ENCODE results near the gene HECTD1.
"Not testable (repeated sequence)": the region's sequence is repeated elsewhere in the genome, so short reads cannot be mapped to it uniquely, and the experiment has no call there.

Gene HECTD1

GRCh38 chr14:31090883-31091764 is 116.5 kb downstream of the HECTD1 start:
- Histone ChIP-seq H3K27me3 (ENCODE audit: insufficient read depth, poor library complexity, severe bottlenecking) (no peaks in the 10 kb centered on the region), H3K9me3 (ENCODE audit: severe bottlenecking) (no peaks in the 10 kb centered on the region), H3K4me3 (ENCODE audit: severe bottlenecking) (no peak overlapping the region), H3K36me3 (ENCODE audit: low read depth) (no peaks in the 10 kb centered on the region), H3K4me1 (ENCODE audit: insufficient read depth, poor library complexity, severe bottlenecking) (peaks cover 11% of the 10 kb centered on the region), H3K27ac (ENCODE audit: poor library complexity, severe bottlenecking) (peak overlapping the region; percentile 30)
- TF ChIP-seq CTCF (IDR thresholded peaks at IDR 0.05; ENCODE audit: poor library complexity, severe bottlenecking) = no peak
- ATAC-seq (ENCODE audit: low read depth) (peak; percentile 96), DNase-seq (ENCODE audit: low spot score) (no peak)

- not testable (repeated sequence) for H3K36me3 ChIP-seq (ENCODE audit: low read depth); DNase-seq (ENCODE audit: low spot score); H3K27ac ChIP-seq (ENCODE audit: poor library complexity, severe bottlenecking); H3K4me3 ChIP-seq (ENCODE audit: severe bottlenecking); H3K9me3 ChIP-seq (ENCODE audit: severe bottlenecking); ATAC-seq (ENCODE audit: low read depth); H3K27me3 ChIP-seq (ENCODE audit: insufficient read depth, poor library complexity, severe bottlenecking)
- peaks cover 11% of the 10 kb centered on the region for H3K4me1 ChIP-seq (ENCODE audit: insufficient read depth, poor library complexity, severe bottlenecking)
Measured at GRCh38 chr14:31086466-31086865, 121.1 kb downstream of the HECTD1 start.

- no peak for TF ChIP-seq CTCF (IDR thresholded peaks at IDR 0.05; ENCODE audit: poor library complexity, severe bottlenecking)
- no peak overlapping the region for H3K27ac ChIP-seq (ENCODE audit: poor library complexity, severe bottlenecking)
- H3K4me3 ChIP-seq (ENCODE audit: severe bottlenecking) = no peak overlapping the region
- DNase-seq (ENCODE audit: low spot score) = no peak
- no peak for ATAC-seq (ENCODE audit: low read depth)
- peaks cover 5% of the 10 kb centered on the region for H3K4me1 ChIP-seq (ENCODE audit: insufficient read depth, poor library complexity, severe bottlenecking)
- H3K36me3 ChIP-seq (ENCODE audit: low read depth) = no peaks in the 10 kb centered on the region
- H3K9me3 ChIP-seq (ENCODE audit: severe bottlenecking) = no peaks in the 10 kb centered on the region
- H3K27me3 ChIP-seq (ENCODE audit: insufficient read depth, poor library complexity, severe bottlenecking) = no peaks in the 10 kb centered on the region
Measured at GRCh38 chr14:31085027-31085426, 122.6 kb downstream of the HECTD1 start.

GRCh38 chr14:31084385-31084784 is 123.2 kb downstream of the HECTD1 start:
- no peak overlapping the region for H3K27ac ChIP-seq (ENCODE audit: poor library complexity, severe bottlenecking)
- no peaks in the 10 kb centered on the region for H3K36me3 ChIP-seq (ENCODE audit: low read depth)
- H3K27me3 ChIP-seq (ENCODE audit: insufficient read depth, poor library complexity, severe bottlenecking) = no peaks in the 10 kb centered on the region
- DNase-seq (ENCODE audit: low spot score) (no peak), ATAC-seq (ENCODE audit: low read depth) (no peak)
- H3K9me3 ChIP-seq (ENCODE audit: severe bottlenecking) = no peaks in the 10 kb centered on the region
- H3K4me1 ChIP-seq (ENCODE audit: insufficient read depth, poor library complexity, severe bottlenecking) = peaks cover 11% of the 10 kb centered on the region
- no peak overlapping the region for H3K4me3 ChIP-seq (ENCODE audit: severe bottlenecking)
- TF ChIP-seq CTCF (IDR thresholded peaks at IDR 0.05; ENCODE audit: poor library complexity, severe bottlenecking) = peak; percentile 16

GRCh38 chr14:31083781-31084180 is 123.8 kb downstream of the HECTD1 start:
- Histone ChIP-seq H3K27ac (ENCODE audit: poor library complexity, severe bottlenecking) (no peak overlapping the region), H3K4me1 (ENCODE audit: insufficient read depth, poor library complexity, severe bottlenecking) (peaks cover 11% of the 10 kb centered on the region), H3K36me3 (ENCODE audit: low read depth) (no peaks in the 10 kb centered on the region), H3K27me3 (ENCODE audit: insufficient read depth, poor library complexity, severe bottlenecking) (no peaks in the 10 kb centered on the region), H3K9me3 (ENCODE audit: severe bottlenecking) (no peaks in the 10 kb centered on the region), H3K4me3 (ENCODE audit: severe bottlenecking) (no peak overlapping the region)
- DNase-seq (ENCODE audit: low spot score) = no peak
- ATAC-seq (ENCODE audit: low read depth) = no peak
- no peak for TF ChIP-seq CTCF (IDR thresholded peaks at IDR 0.05; ENCODE audit: poor library complexity, severe bottlenecking)

All from RWPE2 (cell line).